Neuronal stem cell (in vitro differentiated cells): ENCODE data around the gene MCF2L2. TPM values are rescaled to one million over a fixed set of nuclear protein-coding genes. Genes with fewer than 3 reads are reported as not detected.
"Not testable (repeated sequence)": the region's sequence is repeated elsewhere in the genome, so short reads cannot be mapped to it uniquely, and the experiment has no call there.

Experiments
- DNase-seq: peaks from one replicate; pipeline ENCODE4 v3.0.0-alpha.2; 2013; ENCODE audit warnings: low spot score
- H2AFZ ChIP-seq: one replicate; pipeline ENCODE4 v1.6.1; 2013; ENCODE audit warnings: mild to moderate bottlenecking, low read length, inconsistent platforms
- H2AK5ac ChIP-seq: 2 replicates; pipeline ENCODE4 v1.6.1; 2013; ENCODE audit warnings: low read depth, mild to moderate bottlenecking, inconsistent platforms, low read length, moderate library complexity, mixed read lengths
- H2BK120ac ChIP-seq: 2 replicates; pipeline ENCODE4 v1.6.1; 2013; ENCODE audit warnings: low read depth, mild to moderate bottlenecking, inconsistent platforms, low read length, moderate library complexity, mixed read lengths
- H2BK12ac ChIP-seq: one replicate; pipeline ENCODE4 v1.6.1; 2013; ENCODE audit warnings: low read length, inconsistent platforms
- H2BK15ac ChIP-seq: 2 replicates; pipeline ENCODE4 v1.6.1; 2013; ENCODE audit warnings: mild to moderate bottlenecking, low read length, inconsistent platforms, mixed read lengths
- H2BK5ac ChIP-seq: one replicate; pipeline ENCODE4 v1.6.1; 2013; ENCODE audit warnings: inconsistent platforms, mild to moderate bottlenecking, low read length, moderate library complexity
- H3K14ac ChIP-seq: one replicate; pipeline ENCODE4 v1.6.1; 2013; ENCODE audit warnings: low read length, inconsistent platforms
- H3K18ac ChIP-seq: 2 replicates; pipeline ENCODE4 v1.6.1; 2013; ENCODE audit warnings: low read length, inconsistent platforms
- H3K23ac ChIP-seq: 2 replicates; pipeline ENCODE4 v1.6.1; 2013; ENCODE audit warnings: low read depth, mild to moderate bottlenecking, mixed read lengths, low read length, inconsistent platforms; ENCODE audit not compliant: poor library complexity
- H3K27ac ChIP-seq: replicated peaks from 3 replicates; pipeline ENCODE4 v1.5.1; 2013; ENCODE audit warnings: low read length, inconsistent platforms
- H3K27me3 ChIP-seq, 3 experiments: 2 replicates each; pipeline ENCODE4 v1.6.1; 2013; ENCODE audit warnings: low read length in 3 of 3, mild to moderate bottlenecking in 2 of 3, inconsistent platforms in 1 of 3, low read depth in 1 of 3, mixed read lengths in 1 of 3, moderate library complexity in 1 of 3; ENCODE audit not compliant: control insufficient read depth in 3 of 3, insufficient read depth in 3 of 3
- H3K36me3 ChIP-seq, 2 donors: replicated peaks in 1 of 2; 2 replicates each; pipeline ENCODE4 v1.6.1; 2013; ENCODE audit warnings: low read length in 2 of 2; ENCODE audit not compliant: control insufficient read depth in 2 of 2, insufficient read depth in 2 of 2
- H3K4ac ChIP-seq: 2 replicates; pipeline ENCODE4 v1.6.1; 2013; ENCODE audit warnings: inconsistent platforms, mild to moderate bottlenecking, low read length, moderate library complexity
- H3K4me1 ChIP-seq, 2 donors: 1 replicate in 1 of 2; 2 replicates in 1 of 2; pipeline ENCODE4 v1.6.1; 2013; ENCODE audit warnings: low read length in 2 of 2, low read depth in 1 of 2; ENCODE audit not compliant: control insufficient read depth in 2 of 2, insufficient read depth in 1 of 2
- H3K4me2 ChIP-seq: one replicate; pipeline ENCODE4 v1.6.1; 2013; ENCODE audit warnings: mild to moderate bottlenecking, low read length, inconsistent platforms; ENCODE audit not compliant: insufficient read depth, poor library complexity, severe bottlenecking
- H3K4me3 ChIP-seq, 2 donors: 2 replicates each; pipeline ENCODE4 v1.5.1; 2013; ENCODE audit warnings: low read length in 2 of 2, mild to moderate bottlenecking in 2 of 2, inconsistent platforms in 1 of 2, moderate library complexity in 1 of 2
- H3K79me1 ChIP-seq: one replicate; pipeline ENCODE4 v1.6.1; 2013; ENCODE audit warnings: low read depth, mild to moderate bottlenecking, inconsistent platforms, low read length, moderate library complexity
- H3K9ac ChIP-seq: one replicate; pipeline ENCODE4 v1.6.1; 2013; ENCODE audit warnings: mild to moderate bottlenecking, low read depth, low read length, inconsistent platforms; ENCODE audit not compliant: poor library complexity
- H3K9me3 ChIP-seq, 2 donors: replicated peaks in 1 of 2; 2 replicates each; pipeline versions ENCODE3 to v1.6.1; 2013; ENCODE audit warnings: low read length in 2 of 2, mild to moderate bottlenecking in 2 of 2, inconsistent platforms in 1 of 2, low read depth in 1 of 2, mixed read lengths in 1 of 2, moderate library complexity in 1 of 2; ENCODE audit not compliant: control insufficient read depth in 2 of 2, insufficient read depth in 1 of 2
- H4K8ac ChIP-seq: one replicate; pipeline ENCODE4 v1.6.1; 2013; ENCODE audit warnings: low read depth, mild to moderate bottlenecking, inconsistent platforms, low read length, moderate library complexity
- H4K91ac ChIP-seq: one replicate; pipeline ENCODE4 v1.6.1; 2013; ENCODE audit warnings: low read length, low read depth, mild to moderate bottlenecking, inconsistent platforms; ENCODE audit not compliant: poor library complexity
- WGBS, 2 donors: extraction: QIAGEN DNeasy Blood & Tissue Kit; methylation state at CpG; one replicate each; pipeline ENCODE4 v1.1.7; 2013; ENCODE audit warnings: missing lambda C conversion rate in 2 of 2, mixed read lengths in 1 of 2; ENCODE audit not compliant: insufficient read length in 2 of 2, insufficient replicate concordance in 1 of 2; ENCODE audit errors: extremely low coverage in 2 of 2; 5-methylcytosine and 5-hydroxymethylcytosine counted together
- polyA plus RNA-seq, 2 experiments: library from polyadenylated mRNA; stranded (reverse); fragments of 200-250 nt; gene quantifications; one replicate each; pipeline ENCODE4 v1.2.3, GENCODE V29; 2013

Gene MCF2L2
- 2.0 TPM for polyA plus RNA-seq (2013, experiment 1 of 2)
- polyA plus RNA-seq (2013, experiment 2 of 2) = 2.0 TPM

DNA sequence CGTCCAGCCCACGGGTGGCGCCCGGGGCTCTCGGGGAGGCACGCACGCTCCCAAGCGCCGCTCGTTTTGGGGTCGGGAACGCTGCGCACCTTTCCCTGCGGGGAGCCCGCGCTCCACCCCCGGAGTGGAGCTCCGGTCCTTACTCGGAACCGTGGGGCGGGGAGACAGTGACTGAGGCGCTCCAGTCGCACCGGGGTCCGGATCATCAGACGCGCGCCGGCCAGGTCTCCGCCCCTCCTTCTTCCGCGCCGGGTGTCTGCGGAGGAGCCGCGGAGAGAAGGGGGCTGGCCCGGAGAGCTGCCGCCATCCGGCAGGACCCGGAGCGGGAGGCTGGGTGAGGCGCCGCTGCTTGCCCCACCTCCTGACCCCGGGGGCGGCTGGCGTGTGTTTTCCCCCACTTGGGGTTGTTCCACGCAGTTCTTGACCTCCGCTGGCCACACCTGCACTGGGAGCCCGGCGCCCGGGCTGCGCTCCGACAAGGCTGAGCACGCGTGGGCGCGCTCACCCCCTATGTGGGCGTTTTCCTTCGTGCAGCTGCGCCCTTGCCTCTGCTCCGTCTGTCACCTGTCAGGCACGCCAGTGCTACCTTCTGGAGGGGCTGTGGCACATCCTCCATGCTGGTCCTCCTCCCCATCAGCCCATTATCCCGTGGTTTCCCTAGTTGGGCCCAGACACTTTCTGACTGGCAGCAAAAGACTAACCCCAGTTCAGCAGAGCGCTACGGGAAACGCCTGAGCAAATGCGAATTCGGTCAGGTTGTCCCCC is at the start of gene MCF2L2:
TSS of gene MCF2L2 (minus strand) at position 173 of the 765 bp plus-strand sequence. CDS start 642 bp downstream, outside the sequence.
- H3K36me3 ChIP-seq = no peaks in the 10 kb centered on the region
- DNase-seq = peak; percentile 40
- no peak within 1 kb of the TSS for H2BK120ac ChIP-seq
- H3K79me1 ChIP-seq = no peaks in the 10 kb centered on the region
- H3K23ac ChIP-seq = peak within 1 kb of the TSS; percentile 71
- peaks cover 0 to 83% (median 10%) of the 10 kb centered on the region in 3 experiments for H3K27me3 ChIP-seq
- H3K4me1 ChIP-seq = peaks cover 2 to 11% of the 10 kb centered on the region in 2 donors
- no peak within 1 kb of the TSS for H2AK5ac ChIP-seq
- H2BK12ac ChIP-seq = no peak within 1 kb of the TSS
- no peak within 1 kb of the TSS for H2BK15ac ChIP-seq
- no peak within 1 kb of the TSS for H4K8ac ChIP-seq
- H3K4me3 ChIP-seq = peak within 1 kb of the TSS; percentile 63 to 94
- H2AFZ ChIP-seq = peak within 1 kb of the TSS; percentile 99
- no peaks in the 10 kb centered on the region for H3K9me3 ChIP-seq
- WGBS, 2 donors = no CpG with 5 or more reads among the region's 68 CpGs
- no peak within 1 kb of the TSS for H4K91ac ChIP-seq
- H3K18ac ChIP-seq = peak within 1 kb of the TSS; percentile 84
- no peak within 1 kb of the TSS for H3K27ac ChIP-seq
- peak within 1 kb of the TSS; percentile 92 for H3K9ac ChIP-seq
- H3K14ac ChIP-seq = no peak within 1 kb of the TSS
- peak within 1 kb of the TSS; percentile 2 for H2BK5ac ChIP-seq
- no peak within 1 kb of the TSS for H3K4ac ChIP-seq
- H3K4me2 ChIP-seq = peak within 1 kb of the TSS; percentile 93

DNA sequence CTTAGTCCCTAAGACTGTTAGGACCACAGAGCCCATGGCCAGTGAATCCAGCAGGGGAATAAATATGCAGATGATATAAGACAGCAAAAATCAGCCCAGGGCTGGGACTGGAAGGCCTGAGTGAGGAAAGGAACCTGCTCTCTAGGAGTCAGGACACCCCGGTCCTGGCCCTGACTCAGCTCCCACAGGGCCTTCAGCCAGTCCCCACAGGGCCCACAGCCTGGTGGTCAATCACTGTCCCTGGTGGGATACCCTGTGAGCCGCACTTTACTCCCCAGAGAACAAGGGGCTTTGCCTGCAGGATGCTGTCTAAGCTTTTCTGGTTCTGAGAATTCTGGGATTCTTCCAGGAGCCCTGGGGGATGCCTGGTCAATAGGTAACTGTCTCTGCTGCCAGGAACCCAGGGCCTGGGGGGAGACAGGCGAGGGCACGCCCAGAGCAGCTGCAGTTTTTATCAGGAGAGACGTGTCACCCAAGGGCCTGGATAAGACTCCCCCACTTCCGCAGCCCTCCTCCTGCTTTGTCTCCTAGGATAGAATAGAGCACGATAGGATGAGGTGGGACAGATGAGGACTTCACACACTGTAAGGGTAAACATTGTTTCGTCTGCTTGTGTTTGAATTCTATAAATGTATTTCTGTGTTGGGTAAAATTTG is 49.5 kb upstream of the MCF2L2 start:
- H3K36me3 ChIP-seq = no peaks in the 10 kb centered on the region

DNA sequence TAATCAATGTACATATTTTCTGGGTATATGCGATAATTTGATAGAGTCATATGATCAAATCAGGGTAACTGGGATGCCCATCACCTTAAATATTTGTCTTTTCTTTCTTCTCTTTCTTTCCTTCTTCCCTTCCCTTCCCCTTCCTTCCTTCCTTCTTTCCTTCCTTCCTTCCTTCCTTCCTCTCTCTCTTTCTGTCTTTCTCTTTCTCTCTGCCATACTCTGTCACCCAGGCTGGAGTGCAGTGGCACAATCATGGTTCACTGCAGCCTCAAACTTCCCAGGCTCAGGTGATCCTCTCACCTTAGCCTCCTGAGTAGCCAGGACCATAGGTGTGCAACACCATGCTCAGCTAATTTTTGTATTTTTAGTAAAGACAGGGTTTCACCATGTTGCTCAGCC is 47.3 kb upstream of the MCF2L2 start:
- H3K27me3 ChIP-seq = peaks cover 0 to 18% (median 0%) of the 10 kb centered on the region in 3 experiments
- not testable (repeated sequence) for H3K18ac ChIP-seq
- WGBS, 2 donors = no CpG with 5 or more reads among the region's 1 CpG

More for the DNA sequence above, 49.5 kb upstream of the MCF2L2 start:
- no peak overlapping the region for H2AK5ac ChIP-seq
- H4K8ac ChIP-seq = no peak overlapping the region
- peaks cover 0 to 1% of the 10 kb centered on the region in 2 donors for H3K4me1 ChIP-seq
- no peaks in the 10 kb centered on the region for H3K79me1 ChIP-seq
- no peak overlapping the region for H3K4ac ChIP-seq
- no peak for DNase-seq
- H3K23ac ChIP-seq = no peak overlapping the region
- no peaks in the 10 kb centered on the region for H3K9me3 ChIP-seq
- peaks cover 0 to 18% (median 0%) of the 10 kb centered on the region in 3 experiments for H3K27me3 ChIP-seq
- H2BK120ac ChIP-seq = no peak overlapping the region
- H3K4me2 ChIP-seq = no peak overlapping the region
- H3K27ac ChIP-seq = no peak overlapping the region
- H2BK15ac ChIP-seq = no peak overlapping the region
- no peak overlapping the region for H2AFZ ChIP-seq
- H4K91ac ChIP-seq = no peak overlapping the region
- peak overlapping the region; percentile 37 for H3K9ac ChIP-seq
- no peak overlapping the region for H3K18ac ChIP-seq
- no CpG with 5 or more reads among the region's 8 CpGs for WGBS, 2 donors
- H3K4me3 ChIP-seq = no peak overlapping the region
- H3K14ac ChIP-seq = no peak overlapping the region
- no peak overlapping the region for H2BK12ac ChIP-seq
- no peak overlapping the region for H2BK5ac ChIP-seq

More for the DNA sequence above, 47.3 kb upstream of the MCF2L2 start:
- H2AFZ ChIP-seq, H2BK5ac ChIP-seq, H2BK120ac ChIP-seq, H2AK5ac ChIP-seq, H3K4me3 ChIP-seq, H3K4me1 ChIP-seq, H3K9ac ChIP-seq, H4K91ac ChIP-seq, H3K36me3 ChIP-seq, H3K14ac ChIP-seq, H3K4me2 ChIP-seq, H2BK12ac ChIP-seq, H3K9me3 ChIP-seq, H3K4ac ChIP-seq, DNase-seq, H4K8ac ChIP-seq, H3K27ac ChIP-seq, H2BK15ac ChIP-seq, H3K23ac ChIP-seq, H3K79me1 ChIP-seq: not testable (repeated sequence)
